GM18951 (cell line): Measurements from ENCODE around the gene S100B.

Experiments used
- POLR2A ChIP-seq: IDR thresholded peaks from 4 replicates; pipeline ENCODE4 v1.6.1; 2011; ENCODE audit warnings: mild to moderate bottlenecking; ENCODE audit not compliant: insufficient read length, insufficient read depth; ENCODE audit errors: extremely low read depth
- in situ Hi-C: fragments of 300-500 bp; cut with MboI; formaldehyde crosslinking; loops from one replicate; pipeline ENCODE4 v1.12.0; 2022; ENCODE audit warnings: low sequenced_read_pairs, mixed read lengths, inconsistent platforms; ENCODE audit not compliant: unreplicated experiment

Gene S100B

GRCh38 chr21:46620846-46621245 is 16.0 kb upstream of the S100B start:
- no peak for TF ChIP-seq POLR2A
- in situ Hi-C loops, result no loop called here

GRCh38 chr21:46619846-46620245 is 15.0 kb upstream of the S100B start:
- no peak for TF ChIP-seq POLR2A
- in situ Hi-C loops, result no loop called here

- in situ Hi-C loops, result no loop called here
- no peak for TF ChIP-seq POLR2A
Observed at GRCh38 chr21:46618738-46619379, 14.0 kb upstream of the S100B start.

DNA sequence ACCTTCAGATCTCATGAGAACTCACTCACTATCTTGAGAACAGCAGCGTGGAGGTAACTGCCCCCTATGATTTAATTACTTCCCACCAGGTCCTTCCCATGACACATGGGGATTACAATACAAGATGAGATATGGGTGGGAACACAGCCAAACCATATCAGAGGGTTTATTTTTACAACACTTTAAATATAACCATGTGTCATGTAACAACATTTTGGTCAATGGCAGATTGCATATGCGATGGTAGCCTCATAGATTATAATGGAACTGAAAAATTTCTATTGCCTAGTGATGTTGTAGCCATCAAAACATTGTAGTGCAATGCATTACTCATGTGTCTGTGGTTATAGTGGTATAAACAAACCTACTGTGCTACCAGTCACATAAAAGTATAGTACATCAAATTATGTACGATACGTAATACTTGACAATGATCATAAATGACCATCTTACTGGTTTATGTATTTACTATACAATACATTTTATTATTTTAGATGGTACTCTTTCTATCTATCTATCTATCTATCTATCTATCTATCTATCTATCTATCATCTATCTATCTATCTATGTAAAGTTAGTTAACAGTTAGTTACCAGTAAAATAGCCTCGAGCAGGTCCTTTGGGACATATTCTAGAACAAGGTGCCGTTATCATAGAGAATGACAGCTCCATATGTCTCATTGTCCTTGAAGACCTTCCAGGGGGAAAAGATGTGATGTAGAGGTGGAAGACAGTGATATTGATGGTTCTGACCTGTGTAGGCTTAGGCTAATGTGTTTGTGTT is 12.6 kb upstream of the S100B start:
- in situ Hi-C loops, result no loop called here
- TF ChIP-seq POLR2A, result no peak

DNA sequence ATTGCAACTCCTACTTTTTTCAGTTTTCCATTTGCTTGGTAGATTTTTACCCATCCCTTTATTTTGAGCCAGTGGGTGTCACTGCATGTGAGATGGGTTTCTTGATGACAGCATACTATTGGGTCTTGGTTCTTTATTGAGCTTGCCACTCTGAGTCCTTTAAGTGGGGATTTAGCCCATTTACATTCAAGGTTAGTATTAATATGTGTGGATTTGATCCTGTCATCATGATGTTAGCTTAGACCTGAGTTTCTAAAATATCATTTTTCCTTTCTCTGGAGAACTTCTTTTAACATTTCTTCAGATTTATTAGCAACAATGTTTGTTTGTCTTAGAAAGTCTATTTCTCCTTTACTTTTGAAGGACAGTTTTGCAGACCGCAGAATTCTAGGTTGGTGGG is 11.8 kb upstream of the S100B start:
- in situ Hi-C loops, result no loop called here
- TF ChIP-seq POLR2A, result no peak

GRCh38 chr21:46616050-46616449 is 11.2 kb upstream of the S100B start:
- in situ Hi-C loops, result no loop called here
- no peak for TF ChIP-seq POLR2A

DNA sequence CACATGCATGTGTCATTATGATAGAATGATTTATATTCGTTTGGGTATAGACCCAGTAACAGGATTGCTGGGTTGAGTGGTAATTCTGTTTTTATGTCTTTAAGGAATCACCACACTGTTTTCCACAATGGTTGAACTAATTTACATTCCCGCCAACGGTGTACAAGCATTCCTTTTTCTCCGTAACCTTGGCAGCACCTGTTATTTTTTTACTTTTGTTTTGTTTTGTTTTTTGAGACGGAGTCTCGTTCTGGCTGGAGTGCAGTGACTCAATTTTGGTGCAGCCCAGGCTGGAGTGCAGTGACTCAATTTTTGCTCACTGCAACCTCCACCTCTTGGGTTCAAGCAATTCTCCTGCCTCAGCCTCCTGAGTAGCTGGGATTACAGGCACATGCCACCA is 8.5 kb upstream of the S100B start:
- in situ Hi-C loops, result no loop called here
- no peak for TF ChIP-seq POLR2A

- no peak for TF ChIP-seq POLR2A
- in situ Hi-C loops, result no loop called here
Observed at GRCh38 chr21:46610018-46610701, 5.3 kb upstream of the S100B start.

DNA sequence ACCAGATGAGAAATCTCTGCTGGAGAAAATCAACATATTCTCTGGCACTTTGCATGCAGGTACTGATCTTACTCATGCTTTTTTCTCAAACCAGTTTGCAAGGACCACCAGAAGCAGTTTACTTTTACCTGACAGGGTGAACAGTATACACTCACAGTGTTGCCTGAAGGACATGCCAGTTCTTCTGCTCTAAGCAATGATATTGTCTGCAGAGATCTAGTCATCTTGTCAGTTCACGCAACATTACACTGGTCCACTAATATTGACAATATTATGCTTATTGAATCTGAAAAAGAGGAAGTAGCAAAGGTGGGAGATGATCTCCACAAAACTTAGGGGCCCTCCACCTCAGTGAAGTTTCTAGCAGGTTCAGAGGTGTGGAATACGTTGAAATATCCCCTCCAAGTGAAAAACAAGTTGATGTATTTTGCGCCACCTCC is 3.8 kb upstream of the S100B start:
- TF ChIP-seq POLR2A, result no peak
- in situ Hi-C loops, result no loop called here

DNA sequence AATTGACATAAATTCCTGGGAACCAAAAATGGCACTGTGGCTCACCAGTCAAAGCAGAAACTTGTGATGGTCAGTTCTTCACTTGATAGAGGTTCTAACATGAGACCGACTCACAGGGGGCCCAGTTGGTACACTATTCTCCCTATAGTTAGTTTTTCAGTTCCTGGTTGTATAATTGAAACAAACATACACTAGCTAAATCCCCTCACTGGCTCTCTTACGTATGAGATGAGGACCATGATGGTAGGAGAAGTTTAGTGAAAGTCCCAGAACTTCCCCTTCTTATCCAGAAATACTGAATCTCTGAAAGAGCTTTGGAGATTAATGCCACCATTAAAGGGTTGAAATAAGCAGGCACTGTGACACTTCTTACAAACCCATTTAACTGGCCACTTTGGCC is 2.8 kb upstream of the S100B start:
- no peak for TF ChIP-seq POLR2A
- in situ Hi-C loops, result no loop called here

DNA sequence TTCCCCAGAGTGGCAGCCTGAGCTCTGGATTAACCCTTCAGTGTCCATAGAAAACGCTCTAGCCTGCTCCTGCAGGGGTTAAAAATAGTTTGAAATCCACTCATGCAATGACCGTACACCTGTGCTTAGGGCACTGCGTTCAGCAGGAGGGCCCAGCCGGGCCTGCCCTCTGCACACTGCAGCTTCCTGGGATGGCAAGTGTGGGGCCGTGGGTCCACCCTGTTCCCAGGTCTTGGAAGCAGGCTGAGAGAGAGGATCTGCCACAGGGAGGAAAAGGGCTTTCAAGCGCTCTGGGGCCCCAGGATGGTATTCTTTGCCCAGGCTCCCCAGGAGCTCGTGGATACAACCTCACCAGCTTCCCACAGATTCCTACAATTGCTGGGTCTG is 1.5 kb upstream of the S100B start:
- TF ChIP-seq POLR2A, result no peak
- in situ Hi-C loops, result no loop called here

- TF ChIP-seq POLR2A, result no peak
- in situ Hi-C loops, result no loop called here
Observed at GRCh38 chr21:46605767-46606426, 1.0 kb upstream of the S100B start.

DNA sequence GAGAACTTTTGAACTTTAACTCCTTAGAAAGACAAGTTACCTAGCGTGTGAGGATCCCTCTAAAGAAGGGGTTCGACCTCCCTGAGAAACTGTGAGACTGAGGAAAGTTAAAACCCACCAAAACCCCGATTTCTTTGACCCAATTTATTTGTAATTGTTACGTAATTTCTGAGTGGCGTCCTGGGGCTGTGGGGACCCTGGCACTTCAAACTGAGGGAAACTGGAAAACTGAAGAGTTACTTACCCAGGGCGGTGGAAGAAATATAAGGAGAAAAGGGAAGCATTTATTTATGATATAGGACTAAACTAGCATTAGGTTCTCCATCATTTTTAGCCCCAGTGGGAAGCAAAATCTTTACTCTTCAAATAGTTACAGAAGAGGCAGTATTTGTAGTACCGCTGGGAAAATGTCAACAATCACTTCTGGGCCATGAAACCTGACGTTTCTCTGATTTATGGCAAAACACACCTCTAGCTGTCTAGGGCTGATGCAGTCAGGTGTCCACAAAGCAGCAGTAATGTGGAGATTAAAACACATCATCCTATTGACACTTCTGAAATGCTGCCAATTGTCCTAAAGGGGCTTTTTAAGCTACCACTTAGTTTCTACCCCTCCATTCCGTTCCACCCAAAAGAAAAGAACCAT is 430 bp downstream of the S100B start:
- in situ Hi-C loops, result no loop called here
- no peak for TF ChIP-seq POLR2A

DNA sequence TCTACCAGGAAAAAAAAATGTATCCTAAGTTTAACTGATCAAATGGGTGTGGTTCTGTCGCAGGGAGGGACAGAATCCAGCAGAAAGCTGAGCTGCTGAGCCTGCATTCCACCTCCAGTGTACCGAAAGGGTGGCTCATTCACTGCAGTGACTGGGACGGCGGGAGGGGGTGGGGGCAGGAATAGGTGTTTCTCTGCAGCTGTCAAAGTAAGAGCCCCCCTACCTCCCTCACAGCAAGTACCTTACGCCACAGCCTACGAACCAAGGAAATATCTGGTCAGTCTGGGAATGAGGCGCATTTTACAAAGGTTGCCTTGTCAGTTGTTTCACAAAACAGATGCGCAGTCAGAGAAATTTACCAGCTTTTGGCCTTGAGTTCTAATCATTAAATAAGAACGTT is 1.7 kb downstream of the S100B start:
- TF ChIP-seq POLR2A, result no peak
- in situ Hi-C loops, result no loop called here
